Activated CD4-positive, alpha-beta T cell treated with anti-CD3 and anti-CD28 coated beads, Interleukin-10, Interleukin-2, amounts not matched to agents 100 ng/mL and 50 ng/mL, durations not matched to agents 16 hours and 8 hours (primary cell): ENCODE data around the gene PABPC1L.
A peak's percentile ranks its signal among the peaks of the same experiment; 100 is the strongest.

Experiments used
- DNase-seq: peaks from one replicate; pipeline ENCODE4 v3.0.0-alpha.2; 2020

PABPC1L gene

DNA sequence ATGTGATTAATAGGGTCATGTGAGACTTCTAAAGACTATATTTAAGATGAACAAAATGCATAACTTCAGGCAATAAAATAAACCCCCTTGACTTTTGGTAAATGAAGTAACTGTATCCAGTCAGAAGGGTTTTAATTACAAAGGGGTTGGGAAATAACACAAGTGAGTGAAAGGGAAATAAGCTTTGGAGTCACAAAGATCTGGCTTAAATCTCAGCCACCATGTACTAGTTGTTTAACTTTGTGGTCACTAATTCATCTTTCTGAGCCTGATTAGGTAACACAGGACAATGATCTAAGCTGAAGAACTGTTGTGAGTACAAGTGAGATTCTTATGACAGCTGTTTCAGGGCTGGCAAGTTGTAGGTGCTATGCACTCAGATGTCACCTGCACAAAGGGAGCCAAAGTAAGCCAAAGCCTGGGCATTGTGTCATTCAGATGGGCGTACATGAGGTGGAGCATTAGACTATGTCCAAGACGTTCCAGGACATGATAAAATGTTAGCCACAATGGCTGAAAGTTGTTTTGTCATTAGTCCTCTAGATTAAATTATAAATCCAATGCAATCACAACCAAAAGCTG lies 36.5 kb downstream of the PABPC1L start:
- no peak for DNase-seq

DNA sequence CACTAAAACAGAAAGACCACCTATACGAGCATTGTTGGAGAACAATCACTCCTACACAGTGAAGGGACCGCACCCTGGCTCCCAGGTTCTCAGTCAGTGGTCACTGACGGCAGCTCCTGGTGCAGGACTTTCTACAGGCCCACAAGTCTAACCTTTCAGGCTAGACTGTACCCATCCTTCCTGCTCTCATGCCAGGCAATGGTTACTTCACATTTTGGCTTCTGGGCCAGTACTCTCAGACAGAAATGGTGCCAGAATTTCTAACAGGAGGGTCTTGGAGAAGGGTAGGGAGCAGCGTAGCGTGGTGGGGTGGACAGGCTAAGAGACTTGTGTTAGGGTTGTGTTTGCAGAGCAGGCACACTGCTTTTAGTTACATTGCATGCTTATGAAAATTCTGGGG lies 38.2 kb downstream of the PABPC1L start:
- no peak for DNase-seq

DNA sequence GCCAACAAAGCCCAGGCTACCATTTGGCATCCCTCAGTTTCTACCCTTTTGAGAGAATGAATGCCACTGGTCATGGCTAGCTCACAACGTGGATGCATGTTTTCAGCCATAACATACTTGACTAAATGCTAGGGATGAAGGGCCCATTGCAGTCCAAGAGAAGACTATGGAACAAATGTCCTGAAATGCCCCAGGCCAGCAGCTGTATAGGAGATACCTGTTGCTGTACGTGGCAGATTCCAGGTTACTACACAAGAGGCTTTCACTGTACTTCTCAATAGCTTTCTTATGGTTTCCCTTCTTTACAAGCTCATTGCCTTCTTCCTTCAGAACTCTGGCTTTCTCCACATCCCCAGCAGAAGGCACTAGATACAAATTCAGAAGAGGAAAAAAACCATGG lies 38.7 kb downstream of the PABPC1L start:
- DNase-seq, result no peak

DNA sequence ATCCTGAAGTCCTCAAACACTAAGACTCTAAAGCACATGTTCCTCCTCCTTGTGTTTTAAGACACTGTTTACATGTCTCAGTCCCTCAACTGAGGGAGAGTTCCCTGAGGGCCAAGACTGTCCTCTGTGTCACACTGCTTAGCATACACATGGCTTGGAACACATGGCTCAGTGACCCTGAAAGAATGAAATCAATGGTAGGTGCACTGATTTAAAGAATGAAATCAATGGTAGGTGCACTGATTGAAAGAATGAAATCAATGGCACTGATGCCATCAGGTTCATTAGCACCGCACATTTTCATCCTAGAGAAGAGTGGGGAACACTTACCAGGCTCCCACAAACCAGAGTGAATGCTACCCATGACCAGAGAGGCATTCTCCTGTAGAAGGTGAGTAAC lies 40.5 kb downstream of the PABPC1L start:
- no peak for DNase-seq

DNA sequence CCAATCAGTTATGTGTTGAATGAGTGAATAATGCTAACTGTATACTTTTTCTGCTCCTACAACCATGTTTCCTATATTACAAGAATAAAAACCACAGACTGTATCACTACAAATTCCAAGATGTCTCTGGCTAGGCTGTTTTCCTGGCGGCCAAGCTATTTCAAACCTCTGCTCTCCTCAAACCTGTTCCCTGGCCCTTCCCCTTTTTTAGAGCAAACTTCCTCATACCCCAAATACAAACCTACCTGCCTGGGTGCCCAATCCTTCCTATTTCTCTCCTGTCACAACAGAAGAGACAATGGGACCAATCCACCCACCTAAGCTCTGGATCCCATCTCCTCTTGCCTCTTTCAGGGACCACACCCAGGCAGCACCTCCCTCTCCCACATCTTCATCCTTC lies 42.9 kb downstream of the PABPC1L start:
- DNase-seq, result no peak

DNA sequence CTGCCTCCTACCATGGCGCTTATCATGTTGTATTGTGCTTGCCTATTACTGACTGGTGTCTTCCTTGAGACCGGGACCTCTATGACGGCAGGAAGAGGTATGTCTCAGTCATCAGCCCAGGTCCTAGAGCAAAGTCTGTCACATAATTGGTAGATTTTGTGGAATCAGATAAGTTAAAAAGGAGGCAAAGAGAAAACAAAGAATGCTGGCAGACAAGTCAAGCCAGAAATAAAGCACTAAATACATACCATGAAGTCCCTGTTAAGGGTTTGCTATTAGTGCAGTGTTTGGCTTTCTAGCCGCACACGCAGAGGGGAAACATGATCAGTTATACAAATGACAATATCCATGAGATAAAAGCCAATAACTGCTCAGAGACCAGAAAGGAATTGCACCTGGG lies 44.4 kb downstream of the PABPC1L start:
- no peak for DNase-seq

DNA sequence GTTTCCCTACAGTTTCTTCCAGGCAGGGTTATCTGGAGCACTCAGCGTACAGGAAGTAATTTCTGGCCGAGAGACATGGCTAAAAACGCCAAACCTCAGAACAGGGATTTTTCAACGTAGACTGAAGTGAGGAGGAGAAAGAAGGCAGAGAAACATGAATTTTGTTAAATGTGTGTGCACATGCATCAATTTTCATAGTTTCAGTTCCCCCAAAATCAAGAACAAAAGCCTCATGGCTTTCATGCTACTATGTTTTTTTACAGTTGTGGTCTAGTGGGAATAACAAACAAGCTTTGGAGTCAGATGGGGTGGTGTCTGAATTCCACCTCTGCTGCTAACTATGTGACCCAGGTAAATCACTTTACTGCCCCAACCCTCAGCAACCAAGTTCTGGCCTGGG lies 45.4 kb downstream of the PABPC1L start:
- no peak for DNase-seq

DNA sequence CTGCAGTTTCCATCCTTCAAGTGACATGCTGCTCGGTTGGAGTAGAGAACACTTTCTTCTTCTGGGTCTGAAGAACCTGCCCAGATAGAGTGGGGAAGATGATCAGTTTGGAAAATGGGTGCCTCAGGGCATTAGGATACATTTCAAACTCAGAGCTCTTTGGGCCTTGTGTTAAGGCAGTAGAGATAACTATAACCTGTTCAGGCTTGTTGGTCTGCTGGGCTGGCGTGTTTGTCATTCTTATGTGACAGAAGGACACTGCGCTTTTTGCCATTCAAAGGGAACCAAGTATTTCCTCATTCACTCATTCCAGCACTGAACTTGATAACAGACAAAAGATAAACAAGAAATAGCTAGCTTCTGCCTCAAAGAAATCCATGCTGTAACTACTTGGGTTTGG lies 46.5 kb downstream of the PABPC1L start:
- no peak for DNase-seq

DNA sequence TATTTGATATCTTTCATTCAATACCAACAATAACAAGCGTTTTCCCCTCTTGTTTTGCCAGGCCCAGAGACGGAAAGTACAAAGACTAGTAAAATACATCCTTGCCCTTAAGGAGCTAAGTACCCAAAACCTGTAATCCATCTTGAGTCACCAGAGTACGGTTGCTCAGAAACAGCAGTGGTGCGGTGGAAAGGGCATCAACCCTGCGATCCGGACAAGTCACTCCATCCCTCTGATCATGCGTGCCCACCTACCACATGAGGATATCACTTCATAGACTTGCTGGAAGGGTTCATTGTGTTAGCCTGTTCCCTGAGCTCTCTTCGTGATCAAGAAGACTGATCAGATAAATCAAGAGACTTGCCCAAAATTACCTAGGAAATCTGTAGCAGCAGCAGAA lies 48.4 kb downstream of the PABPC1L start:
- DNase-seq, result no peak

DNA sequence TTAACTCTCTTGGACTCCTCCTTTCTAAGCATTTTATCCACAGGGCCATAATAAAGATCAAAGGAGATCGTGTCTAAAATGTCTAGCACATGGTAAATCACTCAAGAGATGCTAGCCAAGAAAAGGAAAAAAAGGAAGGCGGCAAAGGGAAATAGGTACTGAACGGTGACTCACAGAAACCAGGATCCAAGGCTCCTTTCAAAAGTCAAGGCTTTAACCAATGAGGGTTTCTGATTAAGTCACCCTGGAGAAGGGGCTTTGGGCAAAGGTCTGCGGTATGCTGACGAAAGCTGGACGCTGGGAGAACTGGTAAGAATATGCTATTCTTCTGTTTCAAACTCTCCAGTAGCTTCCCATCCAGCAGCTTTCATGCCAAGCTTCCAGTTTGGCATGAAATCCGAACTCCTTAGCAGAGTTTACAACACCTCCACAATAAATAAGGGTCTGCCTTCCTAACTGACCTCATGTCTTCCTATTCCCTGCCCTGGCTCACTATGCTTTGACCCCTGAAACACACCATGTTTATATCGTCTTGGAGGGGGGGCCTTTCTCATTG lies 49.3 kb downstream of the PABPC1L start:
- peak; percentile 66 for DNase-seq

DNA sequence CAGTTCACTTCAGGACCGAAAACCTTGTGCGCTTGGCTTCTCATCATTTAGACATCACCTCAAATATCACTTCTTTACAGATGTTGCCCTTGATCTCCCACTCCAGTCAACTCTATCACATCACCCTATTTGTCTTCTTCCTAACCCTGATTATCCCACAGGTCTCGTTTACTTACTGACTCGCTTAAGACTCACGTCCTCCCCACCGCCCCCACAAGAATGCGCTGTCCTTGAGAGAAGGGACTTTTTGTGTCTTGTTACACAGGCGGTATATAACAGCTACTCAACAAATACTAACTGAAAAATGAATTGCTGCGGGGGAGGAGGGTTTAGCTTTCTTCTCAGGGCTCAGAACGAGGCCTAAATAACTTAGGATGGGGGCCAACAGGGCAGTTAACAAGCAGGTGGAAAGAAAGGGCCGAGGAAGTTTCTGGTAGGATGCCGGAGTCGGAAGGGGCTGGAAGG lies 49.8 kb downstream of the PABPC1L start:
- peak; percentile 44 for DNase-seq

DNA sequence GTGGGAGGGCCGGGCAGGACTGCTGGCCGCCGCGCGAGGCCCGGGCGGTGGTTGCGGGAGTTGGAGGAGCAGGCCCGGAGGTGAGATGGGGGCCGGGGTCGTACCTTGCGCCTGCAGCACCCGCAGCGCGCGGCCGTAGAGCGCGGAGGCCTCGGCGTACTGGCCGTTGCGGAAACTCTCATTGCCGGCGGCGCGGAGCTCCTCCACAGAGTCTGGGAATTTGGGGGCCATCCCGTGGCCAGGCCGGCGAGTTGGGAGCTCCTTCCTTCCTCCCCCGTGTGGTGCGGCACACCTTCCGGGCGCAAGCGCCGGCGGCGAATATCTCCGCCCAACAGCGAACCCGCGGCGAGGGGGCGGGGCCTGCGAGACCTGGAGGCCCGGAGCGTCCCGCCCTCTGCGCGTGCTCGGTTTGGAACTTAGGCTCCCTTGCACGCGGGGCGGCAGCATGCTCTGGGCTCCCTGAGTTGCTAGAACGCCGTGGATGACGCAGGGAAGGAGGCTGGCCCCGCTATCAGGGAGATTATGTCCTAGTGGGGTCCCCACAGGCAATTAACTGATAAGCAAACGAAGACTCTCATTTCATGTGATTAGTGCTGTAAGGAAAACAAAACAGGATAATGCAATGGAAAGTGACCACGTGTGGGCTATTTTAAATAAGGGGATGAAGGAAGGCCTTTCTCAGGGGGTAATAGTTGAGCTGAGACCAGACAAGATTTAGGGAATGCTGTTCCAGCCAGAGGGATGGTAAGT lies 50.4 kb downstream of the PABPC1L start, which contains the start of gene TOMM34:
TOMM34 (minus strand) TSS at position 295 of the 750 bp plus-strand sequence; CDS start at position 231, 64 bp downstream.
- DNase-seq, result peak; percentile 98

DNA sequence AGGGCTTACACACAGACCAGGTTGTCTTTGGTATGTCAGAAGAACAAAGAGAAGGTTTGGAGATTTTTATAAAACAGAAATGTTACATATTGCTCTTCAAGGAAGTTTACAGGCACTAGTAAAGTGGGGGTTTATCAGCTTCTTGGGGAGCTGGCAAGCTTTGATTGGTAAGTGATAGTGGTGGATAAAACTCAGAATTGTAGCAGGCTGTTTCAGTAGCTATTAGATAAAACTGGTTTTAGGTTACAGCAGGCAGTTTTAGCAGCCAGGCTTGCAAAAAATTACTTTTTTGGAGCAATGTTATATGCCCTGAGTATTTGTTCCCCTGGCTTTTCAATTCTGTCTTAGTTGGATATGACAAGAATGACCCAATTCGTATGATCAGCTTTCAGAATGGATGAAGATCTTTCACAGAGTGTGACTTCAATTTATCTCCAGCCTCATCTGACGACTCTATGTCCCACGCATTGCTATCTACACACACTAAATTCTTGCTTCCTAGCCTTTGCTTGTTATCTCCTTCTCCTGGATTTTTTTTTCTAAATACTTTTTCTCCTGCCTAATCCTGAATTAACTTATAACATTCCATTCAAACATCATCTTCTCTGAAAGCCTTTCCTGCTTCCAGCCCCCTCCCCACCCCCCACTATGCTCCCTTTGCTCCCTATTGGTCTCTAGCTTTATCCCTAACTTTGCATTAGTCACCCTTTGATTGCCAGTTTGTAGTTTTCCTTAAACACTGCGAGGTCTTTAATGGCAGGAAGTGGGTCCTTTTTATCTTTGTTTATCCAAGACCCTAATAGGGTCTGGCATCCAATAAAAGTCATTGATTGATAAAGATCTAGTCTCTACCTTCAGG lies 51.4 kb downstream of the PABPC1L start:
- no peak for DNase-seq

DNA sequence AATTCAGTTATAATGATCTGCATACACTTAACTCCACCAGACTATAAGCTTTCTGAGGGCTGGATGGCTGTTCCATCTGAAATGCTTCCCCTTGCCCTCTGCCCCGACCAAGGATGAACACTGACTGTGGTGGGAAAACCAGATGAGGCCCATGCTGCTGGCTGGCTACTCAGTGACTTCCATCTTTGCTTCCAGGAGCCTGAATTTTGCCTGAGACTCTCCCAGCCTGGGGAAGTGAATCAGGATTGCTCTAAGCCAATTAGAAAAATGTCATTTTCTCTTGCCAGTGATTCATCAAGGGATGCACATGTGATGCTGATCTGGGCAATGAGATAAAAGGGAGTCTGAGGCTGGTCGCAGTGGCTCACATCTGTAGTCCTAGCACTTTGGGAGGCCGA lies 52.0 kb downstream of the PABPC1L start:
- DNase-seq, result no peak

DNA sequence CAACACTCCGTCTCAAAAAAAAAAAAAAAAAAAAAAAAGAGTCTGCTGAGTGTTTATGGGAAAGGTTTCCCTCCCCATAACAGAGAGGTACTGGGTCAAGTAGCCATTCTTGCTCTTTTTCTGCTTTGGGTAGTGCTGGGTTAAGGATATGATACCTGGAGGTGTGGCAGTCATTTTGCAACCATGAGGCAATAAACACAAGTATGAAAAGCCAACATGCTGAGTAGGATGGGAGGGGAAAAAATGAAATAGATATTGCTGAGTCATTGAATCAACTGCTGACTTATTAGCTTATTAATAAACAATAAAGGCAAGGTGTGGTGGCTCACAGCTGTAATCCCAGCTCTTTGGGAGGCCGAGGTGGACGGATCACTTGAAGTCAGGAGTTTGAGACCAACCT lies 52.6 kb downstream of the PABPC1L start:
- peak; percentile 45 for DNase-seq

DNA sequence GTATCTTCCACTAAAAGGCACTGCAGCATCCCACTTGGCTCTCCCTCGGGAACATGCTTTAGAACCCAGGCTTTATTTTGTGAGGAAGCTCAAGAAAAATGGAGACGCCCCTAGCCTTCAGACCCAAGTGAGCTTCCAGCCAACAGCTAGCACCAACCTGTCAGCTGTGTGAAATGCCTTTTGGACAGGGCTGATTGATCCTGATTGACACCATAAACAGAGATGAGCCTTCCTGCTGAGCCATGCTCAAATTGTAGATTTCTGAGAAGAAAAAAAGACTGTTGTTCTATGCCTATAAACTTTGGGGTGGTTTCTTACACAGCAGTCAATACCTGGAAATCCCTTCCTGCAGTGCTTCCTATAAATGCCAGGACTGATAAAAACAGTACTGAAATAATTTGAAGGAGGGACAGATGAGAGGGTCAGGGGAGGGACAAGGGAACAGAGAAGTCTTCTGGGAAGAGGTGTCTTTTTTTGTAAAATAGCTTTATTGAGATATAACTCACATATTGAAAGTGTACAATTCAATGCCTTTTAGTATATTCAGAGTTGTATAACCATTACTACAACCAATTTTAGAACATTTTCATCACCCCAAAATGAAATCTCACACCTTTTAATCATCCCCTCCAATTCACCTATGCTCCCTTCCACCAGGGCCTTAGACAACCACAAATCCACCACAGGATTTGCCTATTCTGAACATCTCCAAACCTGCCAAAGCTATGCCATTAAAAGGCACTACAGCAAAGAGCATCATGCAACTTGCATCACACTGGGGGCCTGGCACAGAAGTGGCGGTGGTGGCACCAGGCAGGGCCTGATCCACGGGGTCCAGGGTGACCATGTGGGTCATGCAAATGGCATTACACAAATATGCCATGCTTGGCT lies 53.7 kb downstream of the PABPC1L start:
- DNase-seq, result peak; percentile 44

DNA sequence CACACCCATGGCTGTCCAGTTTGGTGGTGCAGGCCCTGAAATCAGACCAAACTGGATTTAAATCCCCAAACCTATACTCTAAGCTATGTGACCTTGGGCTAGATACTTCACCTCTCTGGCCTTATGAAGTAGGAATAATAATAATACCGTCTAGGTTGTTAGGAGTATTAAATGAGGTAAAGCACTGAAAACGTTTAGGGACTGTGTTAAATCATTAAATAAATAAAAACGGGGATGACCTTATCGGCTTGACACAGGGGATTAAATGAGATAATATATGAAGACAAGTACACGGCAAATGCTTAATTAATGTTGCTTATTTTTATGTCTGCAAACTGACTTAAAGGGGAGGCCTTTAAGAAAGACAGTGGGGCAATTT lies 55.8 kb downstream of the PABPC1L start:
- no peak for DNase-seq

DNA sequence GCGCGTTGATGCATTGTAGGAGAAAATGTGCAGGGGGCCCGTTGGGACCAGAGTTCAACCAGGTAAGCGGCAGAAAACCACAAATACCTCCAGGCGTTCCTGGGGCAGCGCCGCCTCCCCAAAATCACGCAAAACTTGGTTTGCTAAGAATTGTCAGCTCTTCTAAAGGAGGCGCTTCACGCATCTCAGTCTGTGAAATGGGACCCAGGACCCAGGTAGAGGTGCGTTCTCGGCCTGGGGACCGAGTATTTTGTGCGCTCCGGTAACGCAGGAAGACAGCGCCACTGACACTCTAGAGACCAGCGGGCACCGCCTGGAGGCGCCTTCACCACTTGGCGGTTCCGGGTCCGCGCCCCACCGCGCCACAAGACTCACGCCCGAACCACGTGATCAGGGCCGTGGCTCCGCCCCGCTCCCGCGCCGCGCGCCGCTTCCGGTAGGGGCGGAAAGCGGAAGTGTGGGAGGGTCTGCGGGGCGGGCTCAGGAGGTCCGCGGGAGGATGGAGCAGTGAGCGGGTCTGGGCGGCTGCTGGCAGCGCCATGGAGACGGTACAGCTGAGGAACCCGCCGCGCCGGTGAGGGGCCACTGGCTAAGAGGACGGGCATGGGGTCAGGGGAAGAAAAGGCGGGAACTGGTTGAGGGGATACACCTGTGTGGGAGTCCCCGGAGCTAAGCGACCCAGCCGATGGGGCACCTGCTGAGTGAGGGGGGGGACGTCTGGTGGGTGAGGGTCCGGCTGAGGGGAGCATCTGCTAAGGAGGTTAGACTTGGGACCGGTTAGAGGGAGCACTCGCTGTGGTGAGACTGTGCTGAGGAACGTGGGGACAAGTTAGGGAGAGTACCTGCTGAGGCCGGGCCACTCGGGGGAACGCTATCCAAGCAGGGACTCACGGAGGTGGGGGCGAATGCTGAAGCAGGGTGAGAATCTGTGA lies 56.4 kb downstream of the PABPC1L start, which contains the start of gene STK4:
STK4 (plus strand) TSS at position 483 of the 932 bp plus-strand sequence; CDS start at position 540, 57 bp downstream.
- DNase-seq, result peak; percentile 97

DNA sequence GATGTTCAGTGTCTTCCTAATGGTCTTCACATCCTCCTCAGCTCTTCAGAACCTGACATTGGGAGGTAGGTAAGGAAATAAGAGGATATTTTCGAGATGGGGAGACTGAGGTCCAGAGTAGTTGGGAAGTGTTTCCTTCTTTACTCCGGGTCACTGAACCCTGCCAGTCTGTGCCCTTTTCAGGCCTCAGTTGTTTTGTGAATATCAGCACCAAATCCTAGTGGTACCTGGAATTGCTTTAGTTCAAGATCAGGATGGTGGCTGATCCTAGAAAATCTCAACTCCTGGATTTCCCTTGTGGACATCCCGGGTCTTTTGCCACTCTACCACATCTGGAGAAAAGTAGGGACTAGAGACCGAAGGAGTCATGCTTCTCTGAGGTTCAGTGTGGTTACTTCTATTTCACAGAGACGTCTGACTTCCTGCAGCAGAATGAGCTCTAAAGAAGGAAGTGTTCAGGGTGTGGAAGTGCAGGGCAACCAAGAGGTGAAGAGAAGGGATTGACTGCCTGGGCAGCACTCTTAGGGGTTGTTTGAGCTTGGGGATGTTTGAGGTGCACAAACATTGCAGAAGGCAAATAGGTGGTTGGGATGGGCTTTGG lies 57.4 kb downstream of the PABPC1L start:
- peak; percentile 73 for DNase-seq

DNA sequence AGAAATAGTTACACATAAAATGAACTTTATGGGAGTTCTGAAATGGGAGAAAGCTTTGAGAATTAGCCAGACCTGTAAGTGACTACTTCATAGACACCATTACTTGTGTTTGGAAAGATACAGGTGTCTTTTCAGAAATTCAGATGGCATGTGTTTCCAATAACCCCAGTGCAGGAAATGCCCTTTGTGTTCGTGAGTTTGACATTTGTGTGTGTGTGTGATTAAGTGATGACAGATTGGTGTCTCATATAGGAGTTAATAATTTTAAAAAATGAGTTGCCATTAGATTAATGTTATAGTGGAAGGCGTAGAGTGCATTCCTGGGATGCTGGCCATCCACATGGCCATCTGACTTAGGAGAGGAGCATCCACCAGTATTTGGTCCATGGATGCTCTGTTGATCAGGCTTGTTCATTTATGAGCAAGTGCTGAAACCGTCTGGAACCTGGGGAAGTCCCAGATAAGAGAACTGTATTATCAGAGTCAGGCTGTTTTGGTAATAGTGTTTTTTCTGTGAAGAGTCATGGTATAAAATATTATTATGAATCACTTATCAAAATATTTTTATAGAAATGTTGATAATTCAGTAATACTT lies 59.5 kb downstream of the PABPC1L start:
- DNase-seq, result peak; percentile 60
